GM12878 (cell line): ENCODE data around the gene CXCL1. TPM values are rescaled to one million over a fixed set of nuclear protein-coding genes. Genes with fewer than 3 reads are reported as not detected.

Experiments
- ATAC-seq: fragments of 200-7000 bp; cut with Tn5 transposase; 3 replicates; pipeline ENCODE4 v1.9.1; 2020; ENCODE audit warnings: mild to moderate bottlenecking, moderate library complexity
- BruUV-seq: library from RNA; stranded (reverse); fragments of 400-500 nt; replicated peaks from 2 replicates; lab custom pipeline; 2021; lab: Mats Ljungman, UMichigan
- CTCF ChIA-PET: fragments of 300-600 bp; sonication (Branson Sonifier 250); formaldehyde crosslinking; extraction: SDS; loops from one replicate; lab custom pipeline; 2021; ENCODE audit warnings: inconsistent platforms; lab: Yijun Ruan, JAX
- POLR2A ChIA-PET: fragments of 350-600 bp; formaldehyde crosslinking; extraction: SDS; loops from one replicate; lab custom pipeline; 2021; ENCODE audit warnings: inconsistent platforms; lab: Charles Lee
- RAD21 ChIA-PET: fragments of 300-600 bp; sonication (Branson Sonifier 250); formaldehyde crosslinking; loops from one replicate; lab custom pipeline; 2023; ENCODE audit warnings: antibody characterized with exemption; ENCODE audit not compliant: unreplicated experiment; lab: Charles Lee
- SMC1A ChIA-PET: fragments of 300-600 bp; sonication (Branson Sonifier 250); formaldehyde crosslinking; loops from one replicate; lab custom pipeline; 2023; ENCODE audit not compliant: unreplicated experiment, uncharacterized antibody; lab: Charles Lee
- DNase-seq: peaks from one replicate; pipeline ENCODE4 v3.0.0-alpha.2; 2011; ENCODE audit warnings: low read depth, low spot score
- FAIRE-seq: peaks from 3 replicates; lab custom pipeline; 2011; peaks lifted over from hg19 to GRCh38; lab: Jason Lieb, UNC
- H2AFZ ChIP-seq: 2 replicates; pipeline ENCODE4 v1.6.0; 2011; ENCODE audit warnings: low read depth, low read length, control low read depth; ENCODE audit not compliant: control insufficient read depth
- H3K27ac ChIP-seq: 2 replicates; pipeline ENCODE4 v1.5.1; 2011; ENCODE audit warnings: control low read depth; ENCODE audit not compliant: control insufficient read depth, insufficient read depth
- H3K27me3 ChIP-seq, 2 experiments: replicated peaks in 1 of 2; 2 replicates each; pipeline versions ENCODE4 v1.6.0 to v1.6.1; 2011; ENCODE audit warnings: low read length in 1 of 2; ENCODE audit not compliant: control insufficient read depth in 2 of 2, insufficient read depth in 2 of 2
- H3K36me3 ChIP-seq, 2 experiments: 2 replicates each; pipeline ENCODE4 v1.5.1; 2011; ENCODE audit warnings: low read length in 1 of 2; ENCODE audit not compliant: control insufficient read depth in 2 of 2, insufficient read depth in 2 of 2
- H3K4me1 ChIP-seq: 2 replicates; pipeline ENCODE4 v1.6.1; 2011; ENCODE audit warnings: mild to moderate bottlenecking, low read length, moderate library complexity, mixed read lengths; ENCODE audit not compliant: control insufficient read depth, insufficient read depth
- H3K4me2 ChIP-seq: 2 replicates; pipeline ENCODE4 v1.6.0; 2011; ENCODE audit warnings: control low read depth; ENCODE audit not compliant: control insufficient read depth, insufficient read depth
- H3K4me3 ChIP-seq: fragments of 200-600 bp; sonication (generic); 2 replicates; pipeline ENCODE4 v1.5.1; 2016
- H3K79me2 ChIP-seq: 2 replicates; pipeline ENCODE4 v1.6.0; 2011; ENCODE audit warnings: low read length; ENCODE audit not compliant: control insufficient read depth, insufficient read depth
- H3K9ac ChIP-seq: 2 replicates; pipeline ENCODE4 v1.8.0; 2011; ENCODE audit warnings: low read length, control low read depth, mixed read lengths; ENCODE audit not compliant: control insufficient read depth, insufficient read depth
- H3K9me3 ChIP-seq: replicated peaks from 3 replicates; pipeline ENCODE4 v1.5.1; 2011; ENCODE audit warnings: mild to moderate bottlenecking, low read length; ENCODE audit not compliant: control insufficient read depth, insufficient read depth
- H4K20me1 ChIP-seq: 2 replicates; pipeline ENCODE4 v1.6.0; 2011; ENCODE audit not compliant: control insufficient read depth, insufficient read depth
- ATF3 ChIP-seq: IDR thresholded peaks from 2 replicates; pipeline ENCODE4 v1.6.1; 2011; ENCODE audit warnings: low read depth, mild to moderate bottlenecking, low read length, moderate library complexity, borderline replicate concordance; ENCODE audit errors: extremely low read depth
- BCL11A ChIP-seq: IDR thresholded peaks from 2 replicates; pipeline ENCODE4 v1.6.1; 2011; ENCODE audit warnings: low read depth, low read length
- BHLHE40 ChIP-seq, 2 experiments: fragments of 450-650 bp in 1 of 2; IDR thresholded peaks; 2 replicates each; pipeline ENCODE4 v1.6.1; 2011 to 2017; ENCODE audit warnings: low read depth in 2 of 2, borderline replicate concordance in 1 of 2, improper control_type of control experiment in 1 of 2, low read length in 1 of 2, mild to moderate bottlenecking in 1 of 2
- CREB1 ChIP-seq: IDR thresholded peaks from 2 replicates; pipeline ENCODE4 v1.6.1; 2012; ENCODE audit warnings: low read depth, mild to moderate bottlenecking, inconsistent platforms
- ETV6 ChIP-seq, 2 experiments: fragments of 450-650 bp in 1 of 2; IDR thresholded peaks in 1 of 2; conservative IDR thresholded peaks in 1 of 2; 2 replicates each; pipeline ENCODE4 v1.6.1; 2014; ENCODE audit warnings: antibody characterized with exemption in 1 of 2, borderline replicate concordance in 1 of 2, low read depth in 1 of 2, mild to moderate bottlenecking in 1 of 2, moderate library complexity in 1 of 2
- HCFC1 ChIP-seq: fragments of 150-350 bp; IDR thresholded peaks from 2 replicates; pipeline ENCODE4 v1.6.1; 2014; ENCODE audit warnings: low read length
- HDGF ChIP-seq: fragments of 450-650 bp; IDR thresholded peaks from 2 replicates; pipeline ENCODE4 v1.6.1; 2016; ENCODE audit warnings: antibody characterized with exemption
- IRF3 ChIP-seq: fragments of 450-650 bp; IDR thresholded peaks from 2 replicates; pipeline ENCODE4 v1.6.1; 2014; ENCODE audit warnings: mild to moderate bottlenecking
- JUND ChIP-seq: IDR thresholded peaks from 2 replicates; pipeline ENCODE4 v1.6.1; 2012; ENCODE audit warnings: low read depth, mild to moderate bottlenecking, low read length, improper control_type of control experiment, moderate library complexity
- MAX ChIP-seq: IDR thresholded peaks from 2 replicates; pipeline ENCODE4 v1.6.1; 2012; ENCODE audit warnings: low read depth, low read length, improper control_type of control experiment
- NFYB ChIP-seq: IDR thresholded peaks from 2 replicates; pipeline ENCODE4 v1.6.1; 2011; ENCODE audit warnings: low read depth, mild to moderate bottlenecking, low read length, improper control_type of control experiment, moderate library complexity; ENCODE audit not compliant: insufficient read depth
- NR2C2 ChIP-seq: IDR thresholded peaks from 2 replicates; pipeline ENCODE4 v1.6.1; 2011; ENCODE audit warnings: borderline replicate concordance, low read depth; ENCODE audit not compliant: control insufficient read depth, insufficient read length
- PML ChIP-seq: IDR thresholded peaks from 2 replicates; pipeline ENCODE4 v1.6.1; 2012; ENCODE audit warnings: low read length, inconsistent platforms
- RFX5 ChIP-seq: IDR thresholded peaks from 2 replicates; pipeline ENCODE4 v1.6.1; 2011; ENCODE audit warnings: low read depth, low read length, improper control_type of control experiment
- SP1 ChIP-seq: IDR thresholded peaks from one replicate; pipeline ENCODE4 v1.6.1; 2011; ENCODE audit warnings: low read depth, low read length
- TCF3 ChIP-seq: IDR thresholded peaks from 2 replicates; pipeline ENCODE4 v1.6.1; 2012; ENCODE audit warnings: low read depth, mild to moderate bottlenecking, low read length, borderline replicate concordance; ENCODE audit not compliant: insufficient read depth
- ZBED1 ChIP-seq: IDR thresholded peaks from 2 replicates; pipeline ENCODE4 v1.6.1; 2016; ENCODE audit warnings: borderline replicate concordance
- ZZZ3 ChIP-seq: IDR thresholded peaks from 2 replicates; pipeline ENCODE4 v1.6.1; 2011; ENCODE audit warnings: low read depth; ENCODE audit not compliant: control insufficient read depth, insufficient read length
- WGBS: methylation state at CpG from one replicate; pipeline ENCODE4 v1.1.6; 2016; ENCODE audit warnings: low lambda C conversion rate; ENCODE audit not compliant: insufficient replicate concordance, insufficient coverage; ENCODE audit errors: missing lambda C conversion rate; 5-methylcytosine and 5-hydroxymethylcytosine counted together
- in situ Hi-C: fragments of 300-500 bp; cut with MboI; formaldehyde crosslinking; loops from 9 replicates; pipeline ENCODE4 v1.14.3; 2018; ENCODE audit warnings: mixed read lengths
- intact Hi-C: fragments of 100-400 bp; cut with micrococcal nuclease; formaldehyde crosslinking; loops from one replicate; pipeline ENCODE4 v1.14.2; 2022; ENCODE audit not compliant: unreplicated experiment
- polyA plus RNA-seq, 11 experiments: library from polyadenylated mRNA; depleted of rRNA in 4 of 11; unstranded in 6 of 11; stranded (reverse) in 5 of 11; fragments of >200 nt; fragmentation: Nextera tagmentation in 4 of 11; fragmentation: Illumina TruSeq in 1 of 11; extraction: Ambion mirVana in 4 of 11; extraction: Trizol in 1 of 11; gene quantifications; 1 replicate in 1 of 11; 2 replicates in 10 of 11; pipeline versions ENCODE4 v1.2.1 to v1.2.3, GENCODE V29; 2011 to 2016; ENCODE audit warnings: inconsistent platforms in 2 of 11, missing spikeins in 2 of 11, low read depth in 1 of 11
- total RNA-seq, 4 experiments: library from RNA; depleted of rRNA in 3 of 4; stranded (reverse); fragments of >200 nt in 3 of 4; fragmentation: Illumina TruSeq in 1 of 4; extraction: Trizol in 1 of 4; gene quantifications; 2 replicates each; pipeline versions ENCODE4 v1.2.1 to v1.2.3, GENCODE V29; 2013 to 2021

CXCL1 gene
- total and polyA plus RNA-seq, 10 of the 15 experiments (the other 5 are each of a cell fraction or from before 2014, with no cell fraction given): not detected

- TF ChIP-seq PML (no peak), CREB1 (no peak), TCF3 (no peak), HCFC1 (no peak), IRF3 (no peak), NFYB (no peak)
- Histone ChIP-seq H3K4me2 (no peak overlapping the region), H3K9ac (no peak overlapping the region), H4K20me1 (no peaks in the 10 kb centered on the region), H3K4me1 (no peaks in the 10 kb centered on the region), H3K27ac (no peak overlapping the region), H3K79me2 (no peaks in the 10 kb centered on the region), H3K4me3 (no peak overlapping the region), H3K36me3 (no peaks in the 10 kb centered on the region), H3K9me3 (no peaks in the 10 kb centered on the region), H3K27me3 (no peaks in the 10 kb centered on the region), H2AFZ (no peak overlapping the region)
- intact Hi-C loops: no loop called here
- BruUV-seq: no TSS peak
- no peak for ATAC-seq
- SMC1A ChIA-PET: interaction anchor here (0.6 kb wide), 1 partner anchor 513 kb away, joined by 3 read pairs; no protein-coding TSS in a partner anchor
- in situ Hi-C loops: no loop called here
- CTCF ChIA-PET: interaction anchor here (1.3 kb wide), 1 partner anchor 41 kb away, joined by 4 read pairs; no protein-coding TSS in a partner anchor
- WGBS: 68% methylated on average over 4 of the region's 4 CpGs
- POLR2A ChIA-PET: no interaction called here
- DNase-seq: no peak
- RAD21 ChIA-PET: no interaction called here
- FAIRE-seq: no peak
Measured at GRCh38 chr4:73821325-73821724, 47.9 kb upstream of the CXCL1 start.

- BruUV-seq: no TSS peak
- in situ Hi-C loops (no loop called here), intact Hi-C loops (no loop called here)
- Histone ChIP-seq H3K36me3 (no peaks in the 10 kb centered on the region), H3K9ac (no peak overlapping the region), H3K4me3 (no peak overlapping the region), H3K4me1 (no peaks in the 10 kb centered on the region), H3K4me2 (no peak overlapping the region), H3K9me3 (no peaks in the 10 kb centered on the region), H3K27me3 (no peaks in the 10 kb centered on the region), H3K27ac (no peak overlapping the region), H3K79me2 (no peaks in the 10 kb centered on the region), H2AFZ (no peak overlapping the region), H4K20me1 (no peaks in the 10 kb centered on the region)
- no peak for DNase-seq
- ChIA-PET RAD21 (no interaction called here), CTCF (no interaction called here), SMC1A (interaction anchor here (1.4 kb wide), 1 partner anchor 18 kb away, joined by 3 read pairs; no protein-coding TSS in a partner anchor), POLR2A (no interaction called here)
- FAIRE-seq: no peak
- WGBS: 33% methylated on average over 3 of the region's 3 CpGs
- no peak for ATAC-seq
- no peak for TF ChIP-seq ZBED1
- TF ChIP-seq ATF3: no peak
- no peak for TF ChIP-seq BHLHE40 (IDR thresholded peaks at IDR 0.05; ENCODE audit: borderline replicate concordance in 1 of 2, low read depth in 2 of 2, low read length in 1 of 2)
- no peak for TF ChIP-seq JUND
- TF ChIP-seq RFX5: no peak
- TF ChIP-seq ZZZ3: no peak
- TF ChIP-seq BCL11A: no peak
- TF ChIP-seq NR2C2: no peak
- no peak for TF ChIP-seq SP1
- TF ChIP-seq HDGF: no peak
- no peak for TF ChIP-seq MAX
- no peak for TF ChIP-seq ETV6 (conservative IDR thresholded peaks at IDR 0.05 in 1 of 2, IDR thresholded peaks at IDR 0.05 in 1 of 2; ENCODE audit: borderline replicate concordance in 1 of 2, low read depth in 1 of 2)
Measured at GRCh38 chr4:73822389-73822788, 46.8 kb upstream of the CXCL1 start.
